ES-I3 (cell line): ENCODE measurements around the gene PFN3.

Experiments used
- H3K36me3 ChIP-seq: 2 replicates; pipeline ENCODE4 v1.6.1; 2013; ENCODE audit warnings: mild to moderate bottlenecking, low read length, control low read depth, moderate library complexity; ENCODE audit not compliant: insufficient read depth
- H3K4me1 ChIP-seq: 2 replicates; pipeline ENCODE4 v1.6.1; 2013; ENCODE audit warnings: mild to moderate bottlenecking, control low read depth, low read length; ENCODE audit not compliant: insufficient read depth
- H3K9ac ChIP-seq: 2 replicates; pipeline ENCODE4 v1.6.1; 2013; ENCODE audit warnings: low read depth, mild to moderate bottlenecking, low read length, moderate library complexity
- H3K9me3 ChIP-seq: 2 replicates; pipeline ENCODE4 v1.6.1; 2013; ENCODE audit warnings: mild to moderate bottlenecking, low read length, moderate library complexity; ENCODE audit not compliant: control insufficient read depth, insufficient read depth

Gene PFN3

DNA sequence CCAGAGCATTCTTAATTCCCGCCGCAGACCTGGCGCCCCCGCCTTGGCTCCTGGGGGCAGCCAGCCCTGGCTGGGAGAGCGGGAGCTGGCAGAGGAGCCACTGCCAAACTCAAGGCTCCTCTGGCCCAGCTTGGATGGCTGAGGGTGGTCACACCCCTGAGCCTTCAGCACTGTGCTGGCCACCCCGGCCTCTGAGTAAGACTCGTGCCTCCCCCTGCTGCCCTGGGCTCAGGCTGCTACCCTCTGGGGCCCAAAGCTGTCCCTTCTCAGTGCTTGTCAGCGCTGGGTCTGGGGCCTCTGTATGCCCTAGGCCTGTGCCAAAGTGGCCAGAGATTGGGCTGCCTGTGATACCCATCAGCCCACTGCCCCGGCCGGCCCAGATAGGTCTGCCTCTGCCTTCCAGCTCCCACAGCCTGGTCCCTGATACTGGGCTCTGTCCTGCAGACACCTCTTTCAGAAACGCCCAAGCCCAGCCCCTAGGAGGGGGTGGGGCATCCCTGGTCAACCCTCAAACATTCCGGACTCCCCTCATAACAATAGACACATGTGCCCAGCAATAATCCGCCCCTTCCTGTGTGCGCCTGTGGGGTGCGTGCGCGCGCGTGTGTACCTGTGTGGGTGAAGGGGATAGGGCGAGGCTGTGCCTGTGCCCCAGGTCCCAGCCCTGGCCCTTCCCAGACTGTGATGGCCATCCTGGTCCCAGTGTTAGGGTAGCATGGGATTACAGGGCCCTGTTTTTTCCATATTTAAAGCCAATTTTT lies 41.8 kb upstream of the PFN3 start:
- Histone ChIP-seq H3K36me3 (peaks cover 2% of the 10 kb centered on the region; the same call in 1 of the 2 replicates), H3K9ac (no peak overlapping the region), H3K4me1 (peaks cover 19% of the 10 kb centered on the region), H3K9me3 (no peaks in the 10 kb centered on the region)

DNA sequence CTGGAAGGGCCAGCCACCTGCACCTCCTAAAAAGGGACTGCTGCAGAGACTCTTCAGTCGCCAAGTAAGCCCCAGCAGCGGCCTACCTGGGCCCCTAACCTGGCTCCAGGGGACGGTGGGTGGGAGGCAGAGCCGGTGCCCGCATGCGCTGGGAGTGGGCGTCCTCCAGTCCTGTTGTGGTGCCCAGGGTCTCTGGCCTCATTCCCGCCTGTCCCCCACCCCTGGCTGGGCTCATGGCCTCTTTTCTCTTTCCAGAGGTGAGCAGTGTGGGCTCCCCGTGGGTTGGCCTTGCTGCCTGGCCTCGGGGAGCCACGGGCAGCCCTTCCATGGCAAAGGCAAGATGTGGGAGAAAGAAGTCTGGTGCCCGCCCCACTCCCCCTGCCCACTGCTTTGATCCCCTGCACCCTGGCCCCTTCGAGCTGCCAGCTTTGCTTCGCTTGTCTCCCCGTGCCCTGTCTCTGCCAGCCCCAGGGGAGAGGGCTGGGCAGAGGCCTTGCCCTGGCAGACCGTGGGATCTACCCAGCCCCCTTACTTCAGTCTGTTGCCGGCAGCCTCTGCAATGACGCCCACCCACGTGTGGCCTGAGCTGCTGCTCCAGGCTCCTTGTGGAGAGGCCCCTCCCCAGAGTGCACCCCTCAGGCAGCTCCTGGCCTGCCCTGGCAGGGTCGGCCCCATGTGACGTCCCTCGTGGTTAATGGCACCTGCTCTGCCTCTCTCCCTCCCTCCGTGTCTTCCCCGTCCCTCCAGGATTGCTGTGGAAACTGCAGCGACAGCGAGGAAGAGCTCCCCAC lies 40.7 kb upstream of the PFN3 start:
- Histone ChIP-seq H3K9ac (no peak overlapping the region), H3K36me3 (peaks cover 2% of the 10 kb centered on the region; the same call in 1 of the 2 replicates), H3K4me1 (peaks cover 19% of the 10 kb centered on the region), H3K9me3 (no peaks in the 10 kb centered on the region)

DNA sequence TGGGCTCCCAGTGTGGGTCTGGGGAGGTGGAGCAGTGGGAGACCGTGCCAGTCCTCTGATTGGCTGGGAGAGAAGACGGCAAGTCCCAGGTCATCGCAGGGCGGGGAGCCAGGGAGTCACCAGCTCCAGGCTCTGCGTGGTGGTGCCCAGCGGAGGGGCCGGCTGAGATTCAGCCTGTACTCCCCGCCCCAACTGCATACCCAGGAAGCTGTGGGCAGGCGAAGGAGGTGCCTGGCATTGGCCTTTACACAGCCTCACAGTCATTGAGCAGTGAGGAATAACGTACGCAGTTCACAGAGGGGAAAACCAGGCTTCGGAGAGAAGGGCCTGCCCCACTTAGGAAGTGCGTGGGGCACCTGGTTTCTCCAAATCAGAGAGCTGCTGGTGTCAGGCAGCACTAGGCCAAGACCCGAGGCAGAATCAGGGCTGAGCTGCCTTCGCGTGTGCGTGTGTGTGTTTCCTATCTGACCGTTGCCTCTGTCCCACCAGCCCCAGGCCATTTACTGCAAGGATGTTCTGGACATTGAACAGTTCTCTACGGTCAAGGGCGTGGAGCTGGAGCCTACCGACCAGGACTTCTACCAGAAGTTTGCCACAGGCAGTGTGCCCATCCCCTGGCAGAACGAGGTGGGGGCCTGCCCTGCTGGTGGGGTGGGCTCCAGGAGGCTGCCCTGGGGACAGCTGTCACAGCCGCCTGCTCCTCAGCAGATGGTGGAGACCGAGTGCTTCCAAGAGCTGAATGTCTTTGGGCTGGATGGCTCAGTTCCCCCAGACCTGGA lies 39.9 kb upstream of the PFN3 start:
- peaks cover 5% of the 10 kb centered on the region for H3K36me3 ChIP-seq
- H3K4me1 ChIP-seq, result peaks cover 14% of the 10 kb centered on the region
- no peak overlapping the region for H3K9ac ChIP-seq
- no peaks in the 10 kb centered on the region for H3K9me3 ChIP-seq

DNA sequence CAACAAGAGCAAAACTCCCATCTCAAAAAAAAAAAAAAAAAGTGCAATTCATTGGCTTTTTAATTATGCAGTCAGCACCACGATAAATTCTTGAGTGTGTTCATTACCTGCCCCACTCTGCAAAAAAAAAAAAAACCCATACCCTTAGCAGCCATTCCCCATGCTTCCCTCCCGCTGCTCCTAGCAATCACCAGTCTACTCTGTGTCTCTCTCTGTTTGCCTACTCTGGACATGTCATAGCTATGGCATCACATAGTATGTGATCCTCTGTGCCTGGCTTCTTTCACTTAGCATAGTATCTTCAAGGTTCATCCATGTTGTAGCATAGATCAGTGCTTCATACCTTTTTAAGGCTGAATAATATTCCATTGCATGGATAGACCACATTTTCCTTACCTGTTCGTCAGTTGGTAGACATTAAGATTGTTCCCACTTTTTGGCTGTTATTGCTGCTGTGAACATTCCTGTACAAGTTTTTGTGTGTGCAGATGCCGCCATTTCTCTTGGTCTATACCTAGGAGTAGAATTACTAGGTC lies 39.1 kb upstream of the PFN3 start:
- peaks cover 6% of the 10 kb centered on the region for H3K36me3 ChIP-seq
- no peaks in the 10 kb centered on the region for H3K9me3 ChIP-seq
- H3K4me1 ChIP-seq, result peaks cover 8% of the 10 kb centered on the region
- no peak overlapping the region for H3K9ac ChIP-seq

DNA sequence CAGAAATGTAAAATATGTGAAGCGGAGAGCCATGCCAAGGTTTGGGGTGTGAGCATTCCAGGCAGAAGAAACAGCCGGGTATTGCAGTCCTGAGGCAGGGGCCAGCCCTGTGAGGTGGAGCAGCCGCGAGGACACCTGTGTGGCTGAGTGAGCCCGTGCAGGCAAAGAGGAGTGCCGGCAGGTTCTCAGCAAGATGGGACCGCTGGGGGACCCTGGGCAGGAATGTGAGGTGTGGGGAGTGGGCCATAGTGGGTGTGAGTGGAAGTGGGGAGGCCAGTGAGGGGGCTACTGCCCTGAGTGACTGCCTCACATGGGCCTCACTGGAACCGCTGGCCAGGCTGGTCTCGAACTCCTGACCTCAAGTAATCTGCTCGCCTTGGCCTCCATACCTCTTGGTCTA lies 38.0 kb upstream of the PFN3 start:
- H3K36me3 ChIP-seq, result peaks cover 6% of the 10 kb centered on the region
- H3K9me3 ChIP-seq, result no peaks in the 10 kb centered on the region
- peaks cover 4% of the 10 kb centered on the region; the same call in 1 of the 2 replicates for H3K4me1 ChIP-seq
- H3K9ac ChIP-seq, result no peak overlapping the region

DNA sequence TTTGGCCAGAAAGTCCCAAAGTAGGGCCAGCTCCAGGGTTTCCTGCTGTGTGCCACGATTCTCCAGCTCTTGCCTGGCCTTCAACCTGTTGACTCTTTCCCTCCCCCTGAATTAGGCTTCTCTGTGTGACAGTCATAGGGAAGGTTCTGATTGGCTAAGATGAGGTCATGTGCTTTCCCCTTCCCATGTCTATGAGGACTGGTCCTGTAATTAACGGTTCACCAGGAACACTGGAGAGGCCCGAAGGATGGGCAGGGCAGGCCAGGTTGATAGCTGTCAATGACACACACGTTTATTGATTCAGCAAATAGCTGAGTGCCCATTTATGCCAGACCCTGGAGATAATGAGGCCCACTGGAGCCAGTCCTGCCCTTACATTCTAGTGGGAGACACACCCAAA lies 37.2 kb upstream of the PFN3 start:
- Histone ChIP-seq H3K9me3 (no peaks in the 10 kb centered on the region), H3K9ac (no peak overlapping the region), H3K4me1 (peaks cover 4% of the 10 kb centered on the region; the same call in 1 of the 2 replicates), H3K36me3 (peaks cover 6% of the 10 kb centered on the region)

DNA sequence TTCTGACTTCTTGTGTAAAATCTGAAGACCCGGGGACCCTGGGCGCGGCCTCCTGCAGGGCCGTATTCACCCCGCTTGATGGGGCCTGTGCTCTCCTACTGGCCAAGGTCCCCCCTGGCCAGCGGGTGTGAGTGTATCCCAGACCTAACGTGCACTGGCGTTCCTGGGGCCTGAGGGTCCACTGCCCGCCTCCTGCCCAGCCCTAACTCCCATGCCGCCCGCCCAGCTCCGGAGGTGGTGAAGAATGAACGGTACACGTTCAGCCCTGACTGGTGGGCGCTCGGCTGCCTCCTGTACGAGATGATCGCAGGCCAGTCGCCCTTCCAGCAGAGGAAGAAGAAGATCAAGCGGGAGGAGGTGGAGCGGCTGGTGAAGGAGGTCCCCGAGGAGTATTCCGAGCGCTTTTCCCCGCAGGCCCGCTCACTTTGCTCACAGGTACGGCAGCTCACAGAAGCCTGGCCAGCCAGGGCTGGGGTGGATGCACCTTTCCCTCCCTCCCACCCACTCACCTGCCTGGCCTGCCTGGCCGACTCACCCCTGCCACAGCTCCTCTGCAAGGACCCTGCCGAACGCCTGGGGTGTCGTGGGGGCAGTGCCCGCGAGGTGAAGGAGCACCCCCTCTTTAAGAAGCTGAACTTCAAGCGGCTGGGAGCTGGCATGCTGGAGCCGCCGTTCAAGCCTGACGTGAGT lies 35.5 kb upstream of the PFN3 start:
- no peak overlapping the region for H3K9ac ChIP-seq
- H3K9me3 ChIP-seq, result no peaks in the 10 kb centered on the region
- H3K4me1 ChIP-seq, result peaks cover 4% of the 10 kb centered on the region; the same call in 1 of the 2 replicates
- peaks cover 6% of the 10 kb centered on the region for H3K36me3 ChIP-seq

DNA sequence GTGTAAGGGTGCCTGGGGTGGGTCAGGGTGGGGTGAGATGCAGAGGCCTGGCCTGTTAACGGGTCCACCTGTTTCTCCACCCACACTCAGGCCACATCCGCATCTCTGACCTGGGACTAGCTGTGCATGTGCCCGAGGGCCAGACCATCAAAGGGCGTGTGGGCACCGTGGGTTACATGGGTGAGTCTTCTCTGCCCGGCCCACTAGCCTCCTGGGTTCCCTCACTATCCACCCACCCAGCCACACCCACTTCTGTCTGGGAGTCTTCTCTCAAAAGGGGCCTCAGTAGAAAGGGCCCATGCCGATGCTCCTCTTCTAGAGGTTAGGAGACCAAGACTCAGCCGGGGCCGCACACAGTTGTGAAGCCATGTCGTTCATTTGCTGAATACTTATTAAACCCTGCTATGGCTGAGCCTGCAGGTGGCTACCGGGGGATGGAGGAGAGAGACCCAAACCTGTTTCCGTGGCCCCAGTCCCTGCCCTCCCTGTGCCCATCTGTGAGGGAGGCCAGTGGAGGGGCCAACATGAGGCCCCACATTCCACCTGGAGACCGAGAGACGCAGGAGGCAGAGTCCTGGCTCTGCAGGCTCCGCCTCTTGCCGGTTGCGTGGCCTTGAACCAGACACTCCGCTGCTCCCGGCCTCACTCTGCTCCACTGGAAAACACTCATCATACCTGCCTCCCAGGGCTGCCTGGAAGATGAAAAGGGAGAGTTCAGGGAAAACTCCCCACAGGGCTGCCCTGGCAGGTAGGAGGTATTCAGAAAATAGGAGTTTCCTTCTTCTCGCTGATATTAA lies 34.7 kb upstream of the PFN3 start:
- Histone ChIP-seq H3K4me1 (peaks cover 4% of the 10 kb centered on the region; the same call in 1 of the 2 replicates), H3K36me3 (peaks cover 6% of the 10 kb centered on the region), H3K9me3 (no peaks in the 10 kb centered on the region), H3K9ac (no peak overlapping the region)

DNA sequence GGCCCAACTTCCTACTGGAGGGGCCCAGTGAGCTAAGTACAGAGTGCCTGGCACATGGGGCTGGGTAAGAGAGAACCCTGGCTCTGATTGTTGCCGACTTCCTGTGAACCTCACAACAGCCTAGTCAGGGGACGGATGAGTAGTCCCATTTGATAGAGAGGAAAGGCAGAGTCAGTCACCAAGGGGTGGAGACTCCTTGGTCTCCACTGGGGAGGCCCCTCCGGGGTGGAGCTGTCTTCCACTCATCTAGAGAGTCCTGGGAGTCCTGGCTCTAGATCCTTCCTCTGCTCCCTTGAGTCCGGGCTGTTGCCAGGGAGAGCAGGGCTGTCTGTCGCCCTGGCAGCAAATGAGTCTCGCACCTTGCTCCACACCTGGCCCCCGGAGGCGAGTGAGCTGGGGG lies 34.0 kb upstream of the PFN3 start:
- no peaks in the 10 kb centered on the region for H3K9me3 ChIP-seq
- peaks cover 2% of the 10 kb centered on the region; the same call in 1 of the 2 replicates for H3K4me1 ChIP-seq
- H3K9ac ChIP-seq, result no peak overlapping the region
- peaks cover 6% of the 10 kb centered on the region for H3K36me3 ChIP-seq

DNA sequence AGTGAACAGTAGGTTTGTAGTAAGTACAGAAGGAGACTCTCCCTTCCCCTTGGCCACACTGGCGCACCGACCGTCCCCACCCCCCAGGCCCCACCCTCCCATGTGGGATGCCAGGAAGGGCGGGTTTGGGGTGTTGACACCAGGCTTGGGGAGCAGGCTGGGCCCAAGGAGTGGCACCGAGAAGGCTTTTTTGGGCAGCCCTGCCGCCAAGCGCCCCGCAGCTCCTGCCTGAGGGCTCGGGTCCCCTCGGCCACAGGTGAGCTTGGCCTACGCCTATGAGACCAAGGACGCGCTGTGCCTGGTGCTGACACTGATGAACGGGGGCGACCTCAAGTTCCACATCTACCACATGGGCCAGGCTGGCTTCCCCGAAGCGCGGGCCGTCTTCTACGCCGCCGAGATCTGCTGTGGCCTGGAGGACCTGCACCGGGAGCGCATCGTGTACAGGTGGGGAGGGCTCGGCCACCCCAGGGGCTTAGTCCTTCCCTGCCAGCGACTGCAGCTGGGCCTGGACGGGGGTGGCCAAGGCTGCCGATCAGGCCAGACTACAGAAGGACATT lies 33.3 kb upstream of the PFN3 start:
- Histone ChIP-seq H3K9me3 (no peaks in the 10 kb centered on the region), H3K36me3 (peaks cover 6% of the 10 kb centered on the region), H3K9ac (no peak overlapping the region)

DNA sequence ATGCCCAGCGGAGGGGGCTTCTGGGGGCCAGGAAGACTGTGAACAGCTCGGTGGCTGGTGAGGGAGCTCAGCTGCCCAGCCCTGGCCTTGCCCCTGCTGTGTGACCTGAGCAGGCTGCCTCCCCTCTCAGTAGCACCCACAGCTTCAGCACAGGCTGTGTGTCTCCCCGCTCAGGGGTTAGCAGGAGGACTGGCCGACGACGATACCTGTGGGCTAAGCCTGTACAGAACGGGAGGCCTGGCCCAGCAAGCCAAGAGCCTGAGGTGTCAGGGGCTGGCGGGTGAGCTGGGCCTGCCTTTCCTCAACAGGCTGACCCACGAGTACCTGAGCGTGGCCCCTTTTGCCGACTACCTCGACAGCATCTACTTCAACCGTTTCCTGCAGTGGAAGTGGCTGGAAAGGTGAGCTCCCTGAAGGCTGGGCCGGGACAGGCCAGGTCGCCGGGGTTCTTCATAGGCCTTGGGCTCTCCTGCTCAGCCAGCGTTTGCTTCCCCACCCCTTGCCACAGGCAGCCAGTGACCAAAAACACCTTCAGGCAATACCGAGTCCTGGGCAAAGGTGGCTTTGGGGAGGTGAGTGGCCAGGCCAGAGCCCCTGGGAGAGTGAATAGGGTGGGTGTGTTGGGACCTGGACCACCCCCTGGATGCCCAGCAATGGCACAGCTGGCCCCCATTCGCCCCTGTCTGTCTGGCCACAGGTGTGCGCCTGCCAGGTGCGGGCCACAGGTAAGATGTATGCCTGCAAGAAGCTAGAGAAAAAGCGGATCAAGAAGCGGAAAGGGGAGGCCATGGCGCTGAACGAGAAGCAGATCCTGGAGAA lies 32.6 kb upstream of the PFN3 start:
- Histone ChIP-seq H3K36me3 (peaks cover 6% of the 10 kb centered on the region), H3K9me3 (no peaks in the 10 kb centered on the region), H3K4me1 (peaks cover 3% of the 10 kb centered on the region; the same call in 1 of the 2 replicates), H3K9ac (no peak overlapping the region)

More for the DNA sequence above, 33.3 kb upstream of the PFN3 start:
- H3K4me1 ChIP-seq, result peaks cover 3% of the 10 kb centered on the region; the same call in 1 of the 2 replicates

DNA sequence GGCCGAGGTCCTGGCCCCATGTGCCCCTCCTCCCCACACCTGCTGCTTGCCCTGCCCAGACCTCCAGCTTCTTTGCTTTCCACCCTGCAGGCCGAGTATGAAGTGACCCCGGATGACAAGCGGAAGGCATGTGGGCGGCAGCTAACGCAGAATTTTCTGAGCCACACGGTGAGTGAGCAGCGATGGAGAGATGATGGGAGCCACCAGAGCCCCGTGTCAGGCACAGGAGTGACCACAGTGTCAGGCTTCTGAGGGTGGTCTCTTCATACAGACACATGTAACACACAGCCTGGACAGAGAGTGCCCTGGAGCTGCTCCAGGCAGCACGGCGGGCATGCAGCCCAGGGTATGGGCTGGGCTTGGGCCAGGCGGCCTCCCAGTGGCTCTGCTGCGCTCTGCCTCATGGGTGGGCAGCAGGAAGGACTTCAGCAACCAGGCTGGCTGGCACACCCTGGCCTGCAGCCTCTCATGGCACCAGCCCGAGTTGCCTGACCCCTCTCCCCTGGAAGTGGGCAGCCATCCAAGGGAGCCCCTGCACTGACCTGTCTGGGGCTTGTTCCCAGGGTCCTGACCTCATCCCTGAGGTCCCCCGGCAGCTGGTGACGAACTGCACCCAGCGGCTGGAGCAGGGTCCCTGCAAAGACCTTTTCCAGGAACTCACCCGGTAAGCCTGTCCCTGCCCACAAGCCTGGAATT lies 31.8 kb upstream of the PFN3 start:
- Histone ChIP-seq H3K9ac (no peak overlapping the region), H3K36me3 (peaks cover 4% of the 10 kb centered on the region), H3K9me3 (no peaks in the 10 kb centered on the region), H3K4me1 (peaks cover 10% of the 10 kb centered on the region)
